NCI-H774 (cell line): ENCODE data around the gene NSD2.

Experiments
- DNase-seq: peaks from one replicate; lab custom pipeline; 2025; lab: John Stamatoyannopoulos, UW

NSD2 gene

DNA sequence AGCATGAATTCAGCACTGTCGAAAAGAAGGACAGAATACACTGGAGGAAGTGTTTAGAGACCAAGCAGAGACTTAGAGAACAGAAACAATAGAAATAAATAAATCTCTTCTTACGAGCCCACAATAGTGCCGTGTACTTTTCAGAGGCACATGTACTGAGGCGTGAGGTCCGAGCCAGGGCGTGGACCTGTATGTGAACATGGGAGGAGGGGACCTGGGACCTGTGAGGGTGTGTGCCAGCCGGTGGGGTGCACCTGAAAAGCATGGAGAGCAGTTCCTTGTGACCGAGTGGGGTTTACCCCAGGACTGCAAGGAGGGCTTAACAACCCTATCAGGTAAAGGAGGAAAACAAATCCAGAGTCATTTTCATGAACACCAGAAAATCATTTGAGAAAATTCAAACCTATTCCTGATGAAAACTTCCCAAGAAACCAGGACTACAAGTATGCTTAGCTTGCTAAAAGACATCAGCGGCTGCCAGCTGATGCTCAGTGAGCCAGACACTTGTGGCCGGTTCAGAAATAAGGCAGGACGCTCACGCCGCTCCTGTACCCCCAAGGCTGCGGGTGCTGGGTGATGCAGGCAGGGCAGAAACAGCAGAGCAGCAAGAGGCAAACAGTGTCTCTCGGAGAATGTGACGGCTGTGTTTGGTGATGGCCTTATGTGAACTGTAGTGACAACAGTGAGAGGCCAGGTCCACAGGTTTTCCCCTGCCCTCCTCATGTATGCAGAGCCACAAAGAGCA is 100.4 kb downstream of the NSD2 start:
- no peak for DNase-seq

DNA sequence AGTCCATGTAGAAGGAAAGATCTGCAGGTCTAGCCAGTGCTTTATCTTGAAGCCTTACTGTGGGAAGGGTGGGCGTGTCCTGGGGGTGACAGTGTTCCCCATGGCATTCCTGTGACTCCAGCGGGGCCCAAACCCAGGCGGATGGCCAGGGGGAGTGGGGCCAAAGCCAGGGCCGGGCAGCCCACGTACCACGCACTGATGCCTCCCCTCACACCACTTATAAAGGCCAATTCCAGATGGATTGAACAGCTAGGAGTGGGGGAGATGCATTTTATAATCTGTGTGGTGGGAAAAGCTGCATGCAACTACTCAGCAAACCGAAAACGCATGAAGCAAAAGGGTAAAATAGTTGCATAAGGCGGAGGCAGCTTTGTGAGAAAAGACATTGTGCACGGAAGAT is 101.2 kb downstream of the NSD2 start:
- DNase-seq, result no peak

GRCh38 chr4:1973218-1973617 is 102.0 kb downstream of the NSD2 start:
- no peak for DNase-seq

DNA sequence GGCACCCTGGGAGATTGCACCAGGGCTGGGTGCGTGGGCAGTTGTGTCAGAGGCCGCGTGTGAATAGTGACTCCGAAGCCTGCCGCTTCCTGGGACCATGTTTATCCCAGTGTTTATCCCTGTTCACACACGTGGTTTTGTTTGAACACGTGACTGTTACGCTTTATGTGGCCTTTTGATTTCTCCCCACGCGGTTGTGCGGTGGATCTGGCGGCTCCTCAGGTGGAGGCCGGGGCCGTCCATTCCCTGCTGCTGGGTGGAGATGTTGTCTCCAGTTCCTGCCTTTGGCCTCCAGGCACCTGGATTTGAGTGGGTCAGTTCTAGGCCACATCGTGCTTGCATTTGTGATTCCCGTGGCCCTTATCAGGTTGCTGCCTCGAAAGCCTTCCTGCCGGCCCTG is 102.5 kb downstream of the NSD2 start:
- no peak for DNase-seq

DNA sequence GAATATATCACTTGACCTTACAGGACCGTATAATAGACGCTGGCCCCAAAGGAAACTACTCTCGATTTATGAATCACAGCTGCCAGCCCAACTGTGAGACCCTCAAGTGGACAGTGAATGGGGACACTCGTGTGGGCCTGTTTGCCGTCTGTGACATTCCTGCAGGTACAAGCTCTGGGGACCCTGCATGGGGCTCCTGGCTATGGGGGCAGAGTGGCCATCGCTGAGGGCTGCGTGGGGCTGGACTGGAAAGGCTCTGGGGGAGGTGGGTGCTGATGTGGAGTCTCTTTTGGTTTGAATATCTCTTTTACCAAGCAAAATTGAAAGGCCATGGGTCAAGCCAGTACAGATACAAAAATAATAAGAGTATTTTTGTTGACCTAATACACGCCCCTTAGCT is 103.6 kb downstream of the NSD2 start:
- DNase-seq, result no peak

DNA sequence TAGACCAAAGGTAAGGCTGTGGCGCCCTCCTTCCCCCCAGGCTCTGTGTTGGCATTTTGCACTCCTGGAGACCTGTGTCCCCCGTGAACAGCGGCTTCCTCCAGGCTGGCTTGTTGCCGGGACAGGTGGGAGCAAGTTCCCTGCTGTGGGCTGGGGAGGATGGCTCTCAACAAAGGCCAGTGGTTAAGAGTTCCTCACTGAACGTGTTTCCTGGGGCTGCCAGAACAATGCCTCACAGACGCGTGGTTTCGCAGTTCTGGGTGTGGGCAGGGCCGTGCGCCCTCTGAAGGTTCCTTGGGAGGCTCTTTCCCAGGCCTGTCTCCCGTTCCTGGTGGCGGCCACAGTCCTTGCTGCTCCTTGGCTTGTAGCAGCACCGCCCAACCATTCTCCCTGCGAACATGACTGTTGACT is 104.2 kb downstream of the NSD2 start:
- DNase-seq, result no peak

DNA sequence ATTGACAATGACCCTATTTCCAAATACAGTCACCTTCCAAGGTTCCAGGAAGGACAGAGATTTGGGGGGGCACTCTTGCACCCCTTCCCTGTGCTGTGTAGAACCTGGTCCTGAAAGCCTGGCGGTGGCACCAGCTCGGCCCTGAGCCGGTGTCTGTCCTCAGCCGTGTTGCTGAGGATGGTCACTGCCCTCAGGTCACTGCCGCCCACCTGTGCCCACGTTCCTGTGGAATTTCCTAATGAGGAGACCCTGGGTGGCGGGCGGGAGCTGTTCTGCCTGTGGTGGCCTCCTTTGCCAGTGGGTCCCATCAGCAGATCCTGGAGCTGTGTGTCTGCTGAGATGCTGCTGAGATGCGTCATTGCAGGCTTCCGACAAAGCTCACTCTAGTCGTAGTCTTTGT is 104.7 kb downstream of the NSD2 start:
- no peak for DNase-seq

DNA sequence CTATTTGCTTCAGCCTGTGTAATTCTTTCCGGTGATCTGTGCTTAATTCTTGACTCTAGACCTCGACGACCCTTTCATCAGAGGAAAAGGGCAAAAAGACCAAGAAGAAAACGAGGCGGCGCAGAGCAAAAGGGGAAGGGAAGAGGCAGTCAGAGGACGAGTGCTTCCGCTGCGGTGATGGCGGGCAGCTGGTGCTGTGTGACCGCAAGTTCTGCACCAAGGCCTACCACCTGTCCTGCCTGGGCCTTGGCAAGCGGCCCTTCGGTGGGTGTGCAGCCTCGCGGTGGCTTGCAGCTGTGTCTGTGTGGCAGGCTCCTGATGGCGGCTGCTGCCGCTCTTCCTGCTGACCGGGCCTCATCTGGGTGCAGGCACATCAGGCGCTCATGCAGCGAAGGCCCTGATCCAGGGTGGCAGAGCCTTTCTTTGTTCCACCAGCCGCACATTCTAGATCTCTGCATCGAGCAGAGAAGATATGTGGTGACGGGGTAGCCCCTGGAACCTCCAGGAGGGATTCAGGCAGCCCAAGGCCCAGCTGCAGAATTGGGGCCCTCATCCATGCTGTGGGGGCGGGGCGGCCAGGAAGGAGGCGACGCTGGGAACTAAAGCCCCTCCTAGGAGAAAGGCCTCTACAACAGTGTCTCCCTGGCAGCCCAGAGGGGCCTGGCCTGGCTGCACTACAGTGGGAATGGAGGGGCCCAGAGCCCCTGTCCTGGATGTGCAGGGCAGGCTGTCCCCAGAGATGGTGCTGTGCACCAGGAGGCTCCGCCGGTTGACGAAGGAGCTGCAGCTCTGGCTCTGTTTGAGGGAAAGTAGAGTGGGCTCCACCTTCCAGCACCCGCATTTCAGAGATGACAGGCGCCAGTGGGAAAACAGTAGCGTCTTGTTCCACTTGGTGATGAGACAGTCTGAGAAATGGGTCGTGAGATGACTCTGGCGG is 105.5 kb downstream of the NSD2 start:
- no peak for DNase-seq

DNA sequence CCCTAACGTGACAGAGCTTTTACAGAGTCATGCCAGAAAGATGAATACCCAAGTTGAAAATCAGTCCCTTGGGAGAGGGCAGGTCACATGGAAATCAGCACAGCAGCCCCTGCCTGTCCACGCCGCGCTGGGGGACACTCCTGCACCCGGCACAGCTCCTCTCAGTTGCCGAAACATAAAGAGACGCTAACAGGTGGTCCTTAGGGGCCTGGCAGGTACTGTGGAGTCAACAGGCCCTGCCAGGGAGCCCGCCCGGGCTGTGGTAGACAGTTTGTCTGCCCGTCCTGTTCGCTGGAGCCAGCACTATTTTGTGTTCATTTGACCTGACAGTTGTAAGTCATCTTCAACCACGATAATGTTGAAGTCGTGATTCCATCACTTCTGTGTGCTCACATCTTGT is 107.0 kb downstream of the NSD2 start:
- no peak for DNase-seq

GRCh38 chr4:1978741-1979476 is 107.7 kb downstream of the NSD2 start:
- no peak for DNase-seq

GRCh38 chr4:1979477-1980196 is 108.4 kb downstream of the NSD2 start:
- DNase-seq, result no peak

DNA sequence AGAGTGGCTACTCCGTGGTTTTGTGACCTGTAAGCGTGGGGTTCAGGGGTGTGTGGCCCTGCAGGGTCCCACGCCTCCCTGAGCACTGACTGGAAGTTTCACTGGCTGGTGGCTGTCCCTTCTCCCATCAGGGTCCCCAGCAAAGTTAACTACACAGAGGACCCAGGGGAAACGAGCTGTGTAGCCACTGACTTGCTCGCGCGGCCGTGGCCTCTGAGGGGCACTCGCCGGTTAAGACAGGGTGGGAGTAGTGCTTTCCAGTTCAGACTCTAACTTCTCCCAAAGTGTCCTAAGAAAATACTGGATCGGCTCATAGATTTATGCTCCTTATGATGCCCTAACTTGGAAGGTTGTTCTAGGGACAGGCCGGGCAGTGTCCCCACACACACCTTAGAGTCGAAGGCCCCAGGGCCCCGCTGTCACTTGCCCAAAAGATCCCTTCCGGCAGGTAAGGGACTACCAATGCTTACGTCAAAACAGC is 109.4 kb downstream of the NSD2 start:
- DNase-seq, result no peak

- DNase-seq, result no peak
Observed at GRCh38 chr4:1981251-1982058, 110.3 kb downstream of the NSD2 start.

GRCh38 chr4:1982124-1983052 is 111.2 kb downstream of the NSD2 start:
- DNase-seq, result no peak

- DNase-seq, result no peak
Observed at GRCh38 chr4:1983053-1983845, 112.1 kb downstream of the NSD2 start.

GRCh38 chr4:1983846-1984405 is 112.7 kb downstream of the NSD2 start:
- DNase-seq, result no peak

DNA sequence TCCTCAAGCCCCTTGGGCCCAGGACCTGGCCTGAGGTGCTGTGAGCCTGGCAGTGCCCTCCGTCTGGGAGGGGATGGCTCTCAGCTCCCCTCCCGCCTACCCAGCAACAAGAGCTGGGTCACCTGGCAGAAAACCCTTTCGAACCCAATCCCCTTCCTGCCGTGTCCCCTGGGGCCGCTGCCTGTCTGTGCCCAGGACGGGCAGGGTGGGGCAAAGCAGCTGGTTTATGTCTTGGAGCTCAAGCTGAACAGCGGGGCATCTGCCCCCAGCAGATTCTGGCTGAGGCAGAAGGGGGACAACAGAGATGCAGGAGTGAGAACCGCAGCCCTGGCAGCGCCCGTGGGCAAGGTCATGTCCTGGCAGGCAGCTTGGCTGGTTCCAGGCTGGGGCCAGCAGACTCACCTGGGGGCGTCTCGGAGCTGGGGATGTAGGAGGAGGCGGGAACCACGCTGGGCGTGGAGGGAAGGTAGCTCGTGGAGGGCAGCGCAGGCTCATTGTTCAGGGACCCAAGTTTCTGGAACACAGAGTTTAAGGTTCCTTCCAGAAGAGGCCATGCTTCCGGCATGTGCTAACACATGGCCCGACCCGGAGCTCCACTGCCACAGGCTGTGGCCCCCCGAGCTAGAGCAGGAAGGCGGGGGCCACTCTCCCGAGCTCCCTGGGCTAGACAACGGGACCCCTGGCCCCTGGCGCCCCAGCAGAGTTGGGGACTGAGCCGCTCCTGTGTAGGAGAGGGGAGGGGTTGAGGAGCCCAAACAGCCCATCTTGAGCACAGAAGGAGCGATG is 113.4 kb downstream of the NSD2 start:
- no peak for DNase-seq

- no peak for DNase-seq
Observed at GRCh38 chr4:1985294-1985693, 114.1 kb downstream of the NSD2 start.
